ENCODE measurements around the gene TACSTD2.

- TF ChIP-seq GATA2 (IDR thresholded peaks at IDR 0.05; ENCODE audit: low read depth, low read length) (no peak), GATA3 (IDR thresholded peaks at IDR 0.05; ENCODE audit: low read depth, low read length) (no peak)
Observed at GRCh38 chr1:58619286-58620054, 42.4 kb upstream of the TACSTD2 start.
